Measurements from ENCODE around the gene NHLRC4. TPM values are rescaled to one million over a fixed set of nuclear protein-coding genes. Genes with fewer than 3 reads are reported as not detected.

NHLRC4 gene
- total RNA-seq, 2 donors from 2014 or later = 2.9 to 6.2 TPM

DNA sequence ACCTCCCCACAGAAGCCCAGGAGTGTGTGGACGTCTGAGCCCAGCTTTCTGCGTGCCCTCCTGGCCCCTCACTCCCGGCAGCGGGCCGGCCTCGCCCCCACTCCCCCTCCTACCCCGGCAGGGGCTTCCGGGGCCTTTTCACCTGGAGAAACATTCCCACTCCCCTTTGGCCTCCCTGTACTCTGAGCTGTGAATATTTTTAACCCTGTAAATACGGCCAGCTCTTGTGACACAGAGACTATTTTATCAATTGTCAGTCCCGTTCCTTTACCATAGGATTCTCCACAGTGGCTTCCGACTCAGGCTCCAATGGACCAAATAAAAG lies 12.5 kb upstream of the NHLRC4 start:
- Histone ChIP-seq H3K4me3 (no peak overlapping the region), H3K36me3 (no peaks in the 10 kb centered on the region), H3K4me1 (replicated peaks) (no peaks in the 10 kb centered on the region), H3K27me3 (replicated peaks; ENCODE audit: insufficient read depth) (no peaks in the 10 kb centered on the region), H3K9me3 (no peaks in the 10 kb centered on the region), H3K27ac (no peak overlapping the region)
- WGBS = 87% methylated on average over 11 of the region's 11 CpGs
- intact Hi-C loops (cut with DNase I) = no loop called here
- TF ChIP-seq, protein P1, sequence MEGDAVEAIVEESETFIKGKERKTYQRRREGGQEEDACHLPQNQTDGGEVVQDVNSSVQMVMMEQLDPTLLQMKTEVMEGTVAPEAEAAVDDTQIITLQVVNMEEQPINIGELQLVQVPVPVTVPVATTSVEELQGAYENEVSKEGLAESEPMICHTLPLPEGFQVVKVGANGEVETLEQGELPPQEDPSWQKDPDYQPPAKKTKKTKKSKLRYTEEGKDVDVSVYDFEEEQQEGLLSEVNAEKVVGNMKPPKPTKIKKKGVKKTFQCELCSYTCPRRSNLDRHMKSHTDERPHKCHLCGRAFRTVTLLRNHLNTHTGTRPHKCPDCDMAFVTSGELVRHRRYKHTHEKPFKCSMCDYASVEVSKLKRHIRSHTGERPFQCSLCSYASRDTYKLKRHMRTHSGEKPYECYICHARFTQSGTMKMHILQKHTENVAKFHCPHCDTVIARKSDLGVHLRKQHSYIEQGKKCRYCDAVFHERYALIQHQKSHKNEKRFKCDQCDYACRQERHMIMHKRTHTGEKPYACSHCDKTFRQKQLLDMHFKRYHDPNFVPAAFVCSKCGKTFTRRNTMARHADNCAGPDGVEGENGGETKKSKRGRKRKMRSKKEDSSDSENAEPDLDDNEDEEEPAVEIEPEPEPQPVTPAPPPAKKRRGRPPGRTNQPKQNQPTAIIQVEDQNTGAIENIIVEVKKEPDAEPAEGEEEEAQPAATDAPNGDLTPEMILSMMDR (IDR thresholded peaks at IDR 0.05) = no peak
- no peak for TF ChIP-seq POLR2A (IDR thresholded peaks at IDR 0.05)
- no peak for DNase-seq (ENCODE audit: low spot score)

DNA sequence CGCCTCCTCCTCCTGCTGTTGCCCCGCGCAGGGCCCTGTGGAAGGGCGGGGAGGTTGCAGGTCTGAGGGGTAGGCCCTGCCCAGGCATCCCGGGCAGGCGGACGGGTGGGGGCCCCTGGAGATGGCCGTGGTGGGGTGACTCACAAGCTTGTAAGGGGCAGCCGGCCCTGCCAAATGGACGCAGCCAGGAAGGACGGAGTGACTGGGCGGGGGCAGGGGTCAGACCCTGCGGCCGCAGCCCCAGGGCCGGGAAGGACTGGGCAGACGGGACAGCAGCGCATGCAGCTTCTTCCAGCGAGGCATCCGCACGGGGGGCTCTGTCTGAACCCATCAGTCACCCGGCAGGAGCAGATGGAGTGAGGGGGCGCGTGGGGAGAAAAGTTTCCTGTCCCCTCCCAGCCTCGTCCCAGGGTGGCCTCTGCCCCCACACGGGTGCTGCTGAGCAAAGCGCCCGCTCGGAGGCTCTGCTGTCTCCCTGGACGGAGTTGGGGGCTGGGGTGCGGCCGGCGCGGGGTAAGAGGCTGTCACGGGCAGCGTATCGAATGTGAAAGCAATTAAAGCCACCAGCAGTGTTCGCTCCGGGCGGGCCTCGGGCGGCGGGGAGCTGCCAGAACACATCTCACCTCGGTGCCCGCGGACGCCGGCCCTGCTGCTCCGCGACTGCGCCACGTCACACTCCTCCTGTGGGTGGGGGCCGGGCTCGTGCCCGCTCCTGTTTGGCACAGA lies 12.0 kb upstream of the NHLRC4 start:
- no peak for TF ChIP-seq POLR2A (IDR thresholded peaks at IDR 0.05)
- no peak for TF ChIP-seq POLR2AphosphoS5 (IDR thresholded peaks at IDR 0.05)
- TF ChIP-seq, protein P1 (IDR thresholded peaks at IDR 0.05) = no peak
- 42% methylated on average over 54 of the region's 54 CpGs for WGBS
- H3K36me3 ChIP-seq = no peaks in the 10 kb centered on the region
- H3K4me3 ChIP-seq = no peak overlapping the region
- H3K9me3 ChIP-seq = no peaks in the 10 kb centered on the region
- DNase-seq (ENCODE audit: low spot score) = peak; percentile 20
- no peak overlapping the region for H3K27ac ChIP-seq
- H3K4me1 ChIP-seq (replicated peaks) = no peaks in the 10 kb centered on the region
- intact Hi-C loops (cut with DNase I) = no loop called here
- H3K27me3 ChIP-seq (replicated peaks; ENCODE audit: insufficient read depth) = peaks cover 1% of the 10 kb centered on the region

DNA sequence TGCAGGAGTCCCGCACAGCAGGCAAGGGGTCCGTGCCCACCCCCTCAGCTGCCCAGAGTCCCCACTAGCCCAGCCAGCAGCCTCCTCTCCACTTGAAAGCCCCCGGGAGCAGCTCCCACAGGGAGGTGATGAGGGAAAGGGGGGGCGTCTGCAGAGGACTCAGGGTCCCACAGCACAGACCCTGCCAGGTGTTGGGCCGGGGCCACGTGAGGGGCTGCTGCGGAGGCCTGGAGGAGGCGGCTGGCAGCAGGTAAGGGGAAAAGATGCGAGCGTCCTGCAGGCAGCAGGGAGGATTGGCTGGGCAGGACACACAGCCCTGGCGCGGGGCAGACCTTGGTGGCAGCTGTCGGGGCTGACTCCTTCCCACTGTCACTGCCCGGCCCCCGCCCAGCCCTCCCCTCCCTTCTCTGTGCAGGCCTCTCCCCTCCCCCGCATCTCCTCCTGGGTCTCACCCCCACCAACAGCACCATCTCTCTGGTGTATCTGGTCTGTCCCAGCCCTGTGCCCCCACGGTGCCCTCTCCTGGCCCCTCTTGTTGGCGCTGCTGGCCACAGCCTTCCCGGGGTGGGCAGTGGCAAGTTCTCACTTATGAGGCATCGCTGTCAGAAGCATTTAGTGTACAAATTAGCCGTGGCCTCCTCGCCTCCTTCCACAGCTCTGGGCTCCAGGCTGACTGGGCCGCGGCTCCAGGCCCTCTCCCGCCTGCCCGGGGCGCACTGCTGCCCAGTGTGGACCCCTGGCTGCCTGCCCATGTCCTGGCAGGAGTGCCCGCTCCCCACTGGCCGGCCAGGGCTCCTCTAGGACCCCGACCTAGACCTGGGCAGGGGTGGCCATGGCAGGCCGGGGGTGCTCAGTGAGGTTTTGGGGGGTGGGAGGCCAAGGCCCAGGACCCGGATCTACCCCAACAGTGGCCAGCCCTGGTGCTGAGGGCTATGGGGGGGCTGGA lies 11.0 kb upstream of the NHLRC4 start:
- H3K4me1 ChIP-seq (replicated peaks) = no peaks in the 10 kb centered on the region
- H3K27ac ChIP-seq = no peak overlapping the region
- WGBS = 80% methylated on average over 30 of the region's 32 CpGs
- no peaks in the 10 kb centered on the region for H3K36me3 ChIP-seq
- intact Hi-C loops (cut with DNase I) = no loop called here
- no peaks in the 10 kb centered on the region for H3K9me3 ChIP-seq
- H3K27me3 ChIP-seq (replicated peaks; ENCODE audit: insufficient read depth) = peaks cover 5% of the 10 kb centered on the region
- no peak overlapping the region for H3K4me3 ChIP-seq
- TF ChIP-seq, protein P1 (IDR thresholded peaks at IDR 0.05) = no peak
- TF ChIP-seq POLR2A (IDR thresholded peaks at IDR 0.05) (no peak), POLR2AphosphoS5 (IDR thresholded peaks at IDR 0.05) (no peak)
- DNase-seq (ENCODE audit: low spot score) = no peak

DNA sequence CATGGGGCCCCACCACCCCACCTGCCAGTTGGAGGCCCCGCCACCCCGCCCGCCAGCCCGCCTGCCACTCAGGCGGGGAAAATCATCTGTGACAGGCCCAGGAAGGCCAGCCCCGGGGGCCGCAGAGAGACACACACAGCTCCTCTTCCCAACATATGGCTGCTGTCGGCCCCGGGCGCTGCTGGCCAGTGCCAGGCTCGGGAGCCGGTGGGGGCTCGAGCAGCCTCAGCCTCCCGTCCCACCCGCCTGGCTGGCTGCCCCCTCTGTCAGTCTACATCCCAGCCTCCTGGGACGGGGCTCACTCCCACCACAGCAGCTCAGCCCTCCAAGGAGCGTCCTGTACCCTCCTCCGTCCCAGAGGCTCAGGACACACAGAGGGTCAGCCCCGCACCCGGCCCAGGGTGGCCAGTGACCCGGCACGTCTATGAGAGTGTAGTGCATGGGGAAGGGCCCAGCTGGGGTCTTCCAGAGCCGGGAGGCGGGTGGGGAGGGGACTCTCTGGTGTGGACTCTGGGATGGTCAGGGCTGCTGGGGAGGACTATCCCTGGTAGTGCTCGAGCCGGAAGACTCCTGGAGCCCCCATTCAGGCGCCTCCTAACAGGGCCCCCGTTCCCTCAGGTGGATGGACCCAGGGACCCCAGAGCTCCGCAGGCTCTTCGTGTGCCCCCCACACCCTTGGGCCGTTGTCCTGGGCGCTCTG lies 10.2 kb upstream of the NHLRC4 start:
- intact Hi-C loops (cut with DNase I) = no loop called here
- H3K36me3 ChIP-seq = no peaks in the 10 kb centered on the region

More for the DNA sequence above, 10.2 kb upstream of the NHLRC4 start:
- no peak overlapping the region for H3K27ac ChIP-seq
- peaks cover 9% of the 10 kb centered on the region for H3K27me3 ChIP-seq (replicated peaks; ENCODE audit: insufficient read depth)
- no peak overlapping the region for H3K4me3 ChIP-seq
- H3K4me1 ChIP-seq (replicated peaks) = no peaks in the 10 kb centered on the region
- TF ChIP-seq POLR2AphosphoS5 (IDR thresholded peaks at IDR 0.05) (no peak), POLR2A (IDR thresholded peaks at IDR 0.05) (no peak)
- TF ChIP-seq, protein P1 (IDR thresholded peaks at IDR 0.05) = no peak
- no peaks in the 10 kb centered on the region for H3K9me3 ChIP-seq
- DNase-seq (ENCODE audit: low spot score) = no peak
- 91% methylated on average over 31 of the region's 32 CpGs for WGBS
